A204.1 (cell line): ENCODE data around the gene GSDMA.

ENCODE experiments used
- FAIRE-seq: peaks from 2 replicates; lab custom pipeline; 2012; peaks lifted over from hg19 to GRCh38; lab: Jason Lieb, UNC

GSDMA gene

GRCh38 chr17:39963829-39964228, 1.0 kb downstream of the GSDMA start:
- no peak for FAIRE-seq

GRCh38 chr17:39965017-39965699, 2.4 kb downstream of the GSDMA start:
- no peak for FAIRE-seq

- no peak for FAIRE-seq
Measured at GRCh38 chr17:39966771-39967170, 4.0 kb downstream of the GSDMA start.

GRCh38 chr17:39968761-39969160, 6.0 kb downstream of the GSDMA start:
- no peak for FAIRE-seq

- no peak for FAIRE-seq
Measured at GRCh38 chr17:39969375-39969774, 6.6 kb downstream of the GSDMA start.

GRCh38 chr17:39970157-39970692, 7.4 kb downstream of the GSDMA start:
- FAIRE-seq: no peak

- no peak for FAIRE-seq
Measured at GRCh38 chr17:39971076-39971603, 8.3 kb downstream of the GSDMA start.

GRCh38 chr17:39972271-39972670, 9.5 kb downstream of the GSDMA start:
- no peak for FAIRE-seq

GRCh38 chr17:39973496-39973895, 10.7 kb downstream of the GSDMA start:
- no peak for FAIRE-seq

- FAIRE-seq: no peak
Measured at GRCh38 chr17:39974433-39974832, 11.6 kb downstream of the GSDMA start.

GRCh38 chr17:39975801-39976200, 13.0 kb downstream of the GSDMA start:
- no peak for FAIRE-seq

GRCh38 chr17:39979016-39979670, 16.3 kb downstream of the GSDMA start:
- no peak for FAIRE-seq

- FAIRE-seq: no peak
Measured at GRCh38 chr17:39979893-39980350, 17.1 kb downstream of the GSDMA start.

GRCh38 chr17:39980351-39981206, 17.8 kb downstream of the GSDMA start, which contains the start of gene PSMD3:
TSS of gene PSMD3 (plus strand) at chr17:39980807. CDS start at chr17:39980971, 164 bp downstream.
- FAIRE-seq: peak; percentile 98

GRCh38 chr17:39981207-39981741, 18.5 kb downstream of the GSDMA start:
- FAIRE-seq: no peak

- FAIRE-seq: no peak
Measured at GRCh38 chr17:39981766-39982375, 19.1 kb downstream of the GSDMA start.

GRCh38 chr17:39988206-39988810, 25.5 kb downstream of the GSDMA start:
- no peak for FAIRE-seq

GRCh38 chr17:39994448-39994847, 31.6 kb downstream of the GSDMA start:
- FAIRE-seq: no peak

GRCh38 chr17:39995438-39995837, 32.6 kb downstream of the GSDMA start:
- no peak for FAIRE-seq

- no peak for FAIRE-seq
Measured at GRCh38 chr17:39996162-39996561, 33.4 kb downstream of the GSDMA start.

GRCh38 chr17:39996800-39997199, 34.0 kb downstream of the GSDMA start:
- FAIRE-seq: no peak
